Pancreas (tissue), 10 donors: ENCODE results near the gene PRELP. TPM values are rescaled to one million over a fixed set of nuclear protein-coding genes. Genes with fewer than 3 reads are reported as not detected.

Experiments
- ATAC-seq, 4 donors: fragments of 200-7000 bp; cut with Tn5 transposase; one replicate each; pipeline versions ENCODE4 v1.8.0 to v1.9.1; 2020; ENCODE audit warnings: mild to moderate bottlenecking in 4 of 4, moderate library complexity in 4 of 4
- DNase-seq, 6 donors: peaks; one replicate each; pipeline ENCODE4 v3.0.0-alpha.2; 2020
- FAIRE-seq: peaks from 2 replicates; lab custom pipeline; 2012; peaks lifted over from hg19 to GRCh38; lab: Jason Lieb, UNC
- H3K27ac ChIP-seq, 4 donors: fragments of 200-600 bp; sonication (generic); 1 replicate in 3 of 4; 2 replicates in 1 of 4; pipeline versions ENCODE4 v1.5.0 to v1.8.0; 2020
- H3K27me3 ChIP-seq, 4 donors: fragments of 200-600 bp; one replicate each; pipeline ENCODE4 v1.8.0; 2021
- H3K36me3 ChIP-seq, 3 donors: fragments of 200-600 bp; sonication (generic) in 1 of 3; one replicate each; pipeline versions ENCODE4 v1.5.0 to v1.8.0; 2020 to 2021
- H3K4me1 ChIP-seq, 3 donors: fragments of 200-600 bp; one replicate each; pipeline ENCODE4 v1.8.0; 2021
- H3K4me3 ChIP-seq, 4 donors: fragments of 200-600 bp; sonication (generic) in 2 of 4; one replicate each; pipeline versions ENCODE4 v1.5.0 to v1.8.0; 2020 to 2021
- H3K9me3 ChIP-seq, 4 donors: fragments of 200-600 bp; one replicate each; pipeline ENCODE4 v1.8.0; 2021
- CTCF ChIP-seq, 4 donors: fragments of 200-600 bp; sonication (generic) in 3 of 4; IDR thresholded peaks; one replicate each; pipeline versions ENCODE4 v1.5.0 to v1.8.0; 2021; ENCODE audit warnings: antibody characterized with exemption in 4 of 4
- WGBS, 2 donors: extraction: QIAGEN DNeasy Blood & Tissue Kit; methylation state at CpG; one replicate each; pipeline ENCODE4 v1.1.7; 2013; 5-methylcytosine and 5-hydroxymethylcytosine counted together
- intact Hi-C, 3 donors: fragments of 100-400 bp; cut with DNase I; formaldehyde crosslinking; loops; one replicate each; pipeline versions ENCODE4 v1.11.1 to v1.14.2; 2022
- polyA plus RNA-seq, 2 donors: library from polyadenylated mRNA; stranded (reverse); fragments of 200-250 nt; gene quantifications; one replicate each; pipeline ENCODE4 v1.2.3, GENCODE V29; 2013
- total RNA-seq, 6 donors: library from RNA; stranded (reverse); fragmentation: NEBNext Ultra II Directional in 4 of 6; extraction: Animal tissue kit (Norgen Biotek cat#: 25700) in 4 of 6; gene quantifications; one replicate each; pipeline versions ENCODE4 v1.2.1 to v1.2.4, GENCODE V29; 2021 to 2023
- donor health status: healthy with polysubstance abuse.
- donor health status: DM: no; HTN: no; CAD: no; lungs with moderate emphysema.
- donor health status: DM: no; HTN: no; CAD: no.
- donor health status: control.
- donor health status: control.
- donor health status: Bipolar disorder and iron deficiency.
- donor health status: DM: yes; HTN: yes; CAD: no.
- donor health status: DM: no; HTN: no; CAD: no.
- donor health status: DM: no; HTN: no; CAD: no.
- donor health status: DM: yes; HTN: yes; CAD: no.

Gene PRELP
- total and polyA plus RNA-seq, 8 donors = 1.2 to 6.6 (median 3.0) TPM

GRCh38 chr1:203539831-203540546, 64.4 kb downstream of the PRELP start:
- no peak overlapping the region for H3K4me3 ChIP-seq
- no peak for DNase-seq
- no peak for ATAC-seq
- TF ChIP-seq CTCF (IDR thresholded peaks at IDR 0.05) = no peak
- peaks cover 12 to 21% (median 13%) of the 10 kb centered on the region in 3 donors for H3K4me1 ChIP-seq
- H3K9me3 ChIP-seq = no peaks in the 10 kb centered on the region
- no peak for FAIRE-seq
- intact Hi-C loops = no loop called here
- no peaks in the 10 kb centered on the region for H3K36me3 ChIP-seq
- 86 to 91% methylated on average over 5 of the region's 5 CpGs for WGBS, 2 donors
- no peak overlapping the region for H3K27ac ChIP-seq
- H3K27me3 ChIP-seq = peaks cover 0 to 4% (median 0%) of the 10 kb centered on the region in 4 donors

Other genes starting within 250 kb of the PRELP start
- under 1 TPM; 0.05 to 0.38 (median 0.18) TPM for gene CHIT1, start 246.1 kb upstream of the PRELP start, total RNA-seq
- under 1 TPM; 0.23 to 0.28 TPM for gene CHIT1, start 246.1 kb upstream of the PRELP start, polyA plus RNA-seq
- 100 to 1,000 TPM in 5 of 6 donors, 10 to 100 TPM in 1; 83.1 to 452 (median 192) TPM for gene BTG2, start 170.3 kb upstream of the PRELP start, total RNA-seq
- 100 to 1,000 TPM; 143 to 197 TPM for gene BTG2, start 170.3 kb upstream of the PRELP start, polyA plus RNA-seq
- 10 to 100 TPM in 4 of 6 donors, 1 to 10 TPM in 2; 4.3 to 14.6 (median 11.1) TPM for gene FMOD, start 124.7 kb upstream of the PRELP start, total RNA-seq
- gene FMOD, start 124.7 kb upstream of the PRELP start, polyA plus RNA-seq = 1 to 10 TPM; 3.8 to 6.5 TPM
- gene OPTC, start 18.3 kb downstream of the PRELP start, total RNA-seq = not detected
- not detected for gene OPTC, start 18.3 kb downstream of the PRELP start, polyA plus RNA-seq
- 10 to 100 TPM; 14.0 to 40.5 (median 15.0) TPM for gene ATP2B4, start 151.0 kb downstream of the PRELP start, total RNA-seq
- gene ATP2B4, start 151.0 kb downstream of the PRELP start, polyA plus RNA-seq = 10 to 100 TPM; 13.8 to 19.3 TPM